NCI-H82 treated with DMSO at 0.1 percent for 48 hours (cell line): Measurements from ENCODE around the gene BCL2L13.

Experiments
- DNase-seq: peaks from one replicate; lab custom pipeline; 2025; ENCODE audit not compliant: unreplicated experiment; lab: John Stamatoyannopoulos, UW

The BCL2L13 gene

GRCh38 chr22:17726006-17726927 lies 87.7 kb downstream of the BCL2L13 start:
- no peak for DNase-seq

GRCh38 chr22:17726928-17727897 lies 88.7 kb downstream of the BCL2L13 start:
- no peak for DNase-seq

GRCh38 chr22:17728786-17729185 lies 90.2 kb downstream of the BCL2L13 start:
- DNase-seq, result no peak

GRCh38 chr22:17729561-17729960 lies 91.0 kb downstream of the BCL2L13 start:
- DNase-seq, result no peak

- DNase-seq, result no peak
Measured at GRCh38 chr22:17732251-17732854, 93.8 kb downstream of the BCL2L13 start.

- no peak for DNase-seq
Measured at GRCh38 chr22:17733466-17733865, 94.9 kb downstream of the BCL2L13 start.

GRCh38 chr22:17734187-17734586 lies 95.6 kb downstream of the BCL2L13 start:
- DNase-seq, result no peak

- no peak for DNase-seq
Measured at GRCh38 chr22:17738386-17739128, 100.0 kb downstream of the BCL2L13 start.

- DNase-seq, result no peak
Measured at GRCh38 chr22:17739196-17739975, 100.8 kb downstream of the BCL2L13 start.

- no peak for DNase-seq
Measured at GRCh38 chr22:17741866-17742526, 103.4 kb downstream of the BCL2L13 start.

- no peak for DNase-seq
Measured at GRCh38 chr22:17742527-17742902, 104.0 kb downstream of the BCL2L13 start.

GRCh38 chr22:17743661-17744411 lies 105.3 kb downstream of the BCL2L13 start:
- no peak for DNase-seq

GRCh38 chr22:17744430-17744829 lies 105.9 kb downstream of the BCL2L13 start:
- DNase-seq, result no peak

GRCh38 chr22:17746916-17747315 lies 108.4 kb downstream of the BCL2L13 start:
- DNase-seq, result no peak

- DNase-seq, result no peak
Measured at GRCh38 chr22:17748555-17749353, 110.2 kb downstream of the BCL2L13 start.

GRCh38 chr22:17749605-17750395 lies 111.2 kb downstream of the BCL2L13 start:
- no peak for DNase-seq

GRCh38 chr22:17751596-17751995 lies 113.0 kb downstream of the BCL2L13 start:
- DNase-seq, result no peak
